Caco-2 (cell line): Measurements from ENCODE around the gene PTN. TPM values are rescaled to one million over a fixed set of nuclear protein-coding genes. Genes with fewer than 3 reads are reported as not detected.

Experiments
- BruUV-seq: library from RNA; stranded (reverse); fragments of 400-500 nt; replicated peaks from 2 replicates; lab custom pipeline; 2021; lab: Mats Ljungman, UMichigan
- CTCF ChIA-PET: fragments of 300-600 bp; sonication (Branson Sonifier 250); formaldehyde crosslinking; loops from one replicate; lab custom pipeline; 2022; ENCODE audit warnings: antibody characterized with exemption; lab: Charles Lee
- POLR2A ChIA-PET: fragments of 300-600 bp; sonication (Branson Sonifier 250); formaldehyde crosslinking; loops from one replicate; lab custom pipeline; 2022; ENCODE audit warnings: antibody characterized with exemption; lab: Charles Lee
- DNase-seq, 2 experiments: peaks; one replicate each; pipeline versions ENCODE4 v3.0.0 to v3.0.0-alpha.2; 2020 to 2022
- H3K27me3 ChIP-seq: replicated peaks from 2 replicates; pipeline ENCODE4 v1.6.0; 2011; ENCODE audit warnings: low read length; ENCODE audit not compliant: control insufficient read depth, insufficient read depth
- H3K36me3 ChIP-seq: 2 replicates; pipeline ENCODE4 v1.5.1; 2011; ENCODE audit warnings: low read length; ENCODE audit not compliant: control insufficient read depth, insufficient read depth
- H3K4me1 ChIP-seq: fragments of 250-450 bp; sonication (Bioruptor Pico); 2 replicates; pipeline ENCODE4 v1.5.1; 2020; ENCODE audit warnings: mild to moderate bottlenecking
- H3K4me3 ChIP-seq: 2 replicates; pipeline ENCODE4 v1.5.1; 2011; ENCODE audit warnings: low read depth, mild to moderate bottlenecking, control low read depth, low read length
- H3K9me3 ChIP-seq: fragments of 250-450 bp; sonication (Bioruptor Pico); 2 replicates; pipeline ENCODE4 v1.5.1; 2020; ENCODE audit warnings: mild to moderate bottlenecking, moderate library complexity
- H3K27ac Mint-ChIP-seq: one replicate; pipeline ENCODE4 v1.8.0; 2022; ENCODE audit warnings: mixed read lengths; ENCODE audit not compliant: unreplicated experiment
- H3K27me3 Mint-ChIP-seq: one replicate; pipeline ENCODE4 v1.8.0; 2022; ENCODE audit warnings: mixed read lengths; ENCODE audit not compliant: insufficient read depth, unreplicated experiment
- H3K36me3 Mint-ChIP-seq: one replicate; pipeline ENCODE4 v1.8.0; 2022; ENCODE audit warnings: mild to moderate bottlenecking, mixed read lengths; ENCODE audit not compliant: insufficient read depth, unreplicated experiment
- H3K4me1 Mint-ChIP-seq: one replicate; pipeline ENCODE4 v1.8.0; 2022; ENCODE audit warnings: low read depth, mixed read lengths; ENCODE audit not compliant: unreplicated experiment
- H3K4me3 Mint-ChIP-seq: one replicate; pipeline ENCODE4 v1.8.0; 2022; ENCODE audit warnings: mild to moderate bottlenecking, moderate library complexity, mixed read lengths; ENCODE audit not compliant: unreplicated experiment
- H3K9me3 Mint-ChIP-seq: one replicate; pipeline ENCODE4 v1.8.0; 2022; ENCODE audit warnings: mixed read lengths; ENCODE audit not compliant: unreplicated experiment
- CTCF ChIP-seq, 2 experiments: fragments of 200-600 bp in 1 of 2; IDR thresholded peaks; 1 replicate in 1 of 2; 2 replicates in 1 of 2; pipeline versions ENCODE4 v1.5.1 to v1.8.0; 2011 to 2022; ENCODE audit warnings: antibody characterized with exemption in 1 of 2, control low read depth in 1 of 2, inconsistent platforms in 1 of 2, low read depth in 1 of 2, low read length in 1 of 2, mild to moderate bottlenecking in 1 of 2, moderate library complexity in 1 of 2; ENCODE audit not compliant: insufficient read depth in 1 of 2, severe bottlenecking in 1 of 2, unreplicated experiment in 1 of 2
- intact Hi-C: fragments of 100-400 bp; cut with micrococcal nuclease; formaldehyde crosslinking; loops from one replicate; pipeline ENCODE4 v1.10.0; 2022; ENCODE audit not compliant: unreplicated experiment
- total RNA-seq: library from RNA; stranded (reverse); gene quantifications from 2 replicates; pipeline ENCODE4 v1.2.3, GENCODE V29; 2022

The PTN gene
- total RNA-seq, 1 experiment from 2014 or later = 4.3 TPM

GRCh38 chr7:137231167-137231566 is 112.4 kb downstream of the PTN start:
- H3K4me1 ChIP-seq = no peaks in the 10 kb centered on the region
- ChIA-PET CTCF (no interaction called here), POLR2A (no interaction called here)
- no peaks in the 10 kb centered on the region for H3K27me3 ChIP-seq
- no peaks in the 10 kb centered on the region for H3K4me1 Mint-ChIP-seq
- H3K36me3 ChIP-seq = no peaks in the 10 kb centered on the region
- H3K27me3 Mint-ChIP-seq = peaks cover 3% of the 10 kb centered on the region
- no peak overlapping the region for H3K4me3 ChIP-seq
- no peak overlapping the region for H3K27ac Mint-ChIP-seq
- no peak overlapping the region for H3K4me3 Mint-ChIP-seq
- TF ChIP-seq CTCF (IDR thresholded peaks at IDR 0.05; ENCODE audit: insufficient read depth in 1 of 2, low read depth in 1 of 2, low read length in 1 of 2, severe bottlenecking in 1 of 2, unreplicated experiment in 1 of 2) = no peak
- H3K9me3 ChIP-seq = no peaks in the 10 kb centered on the region
- peaks cover 6% of the 10 kb centered on the region for H3K36me3 Mint-ChIP-seq
- intact Hi-C loops = no loop called here
- H3K9me3 Mint-ChIP-seq = no peaks in the 10 kb centered on the region
- DNase-seq = no peak
- no TSS peak for BruUV-seq

- Histone ChIP-seq H3K9me3 (no peaks in the 10 kb centered on the region), H3K4me3 (no peak overlapping the region), H3K27me3 (no peaks in the 10 kb centered on the region), H3K36me3 (no peaks in the 10 kb centered on the region), H3K4me1 (no peaks in the 10 kb centered on the region)
- ChIA-PET POLR2A (no interaction called here), CTCF (no interaction called here)
- Mint-ChIP-seq H3K27me3 (peaks cover 5% of the 10 kb centered on the region), H3K9me3 (no peaks in the 10 kb centered on the region), H3K4me1 (no peaks in the 10 kb centered on the region), H3K27ac (no peak overlapping the region), H3K36me3 (no peaks in the 10 kb centered on the region), H3K4me3 (no peak overlapping the region)
- no peak for DNase-seq
- intact Hi-C loops = no loop called here
- no peak for TF ChIP-seq CTCF (IDR thresholded peaks at IDR 0.05; ENCODE audit: insufficient read depth in 1 of 2, low read depth in 1 of 2, low read length in 1 of 2, severe bottlenecking in 1 of 2, unreplicated experiment in 1 of 2)
- BruUV-seq = no TSS peak
These were observed 122.1 kb downstream of the PTN start for GRCh38 chr7:137221467-137221866.

GRCh38 chr7:137213744-137214143 is 129.8 kb downstream of the PTN start:
- H3K4me3 Mint-ChIP-seq = no peak overlapping the region
- CTCF ChIA-PET = no interaction called here
- Histone ChIP-seq H3K9me3 (no peaks in the 10 kb centered on the region), H3K4me3 (no peak overlapping the region), H3K4me1 (no peaks in the 10 kb centered on the region), H3K36me3 (no peaks in the 10 kb centered on the region), H3K27me3 (no peaks in the 10 kb centered on the region)
- no peak overlapping the region for H3K27ac Mint-ChIP-seq
- intact Hi-C loops = no loop called here
- H3K36me3 Mint-ChIP-seq = no peaks in the 10 kb centered on the region
- POLR2A ChIA-PET = no interaction called here
- H3K4me1 Mint-ChIP-seq = no peaks in the 10 kb centered on the region
- H3K27me3 Mint-ChIP-seq = peaks cover 2% of the 10 kb centered on the region
- BruUV-seq = no TSS peak
- DNase-seq = no peak
- TF ChIP-seq CTCF (IDR thresholded peaks at IDR 0.05; ENCODE audit: insufficient read depth in 1 of 2, low read depth in 1 of 2, low read length in 1 of 2, severe bottlenecking in 1 of 2, unreplicated experiment in 1 of 2) = no peak
- H3K9me3 Mint-ChIP-seq = no peaks in the 10 kb centered on the region
